SIG-M5 treated with dmso at 0.1 percent for 504 hours (cell line): ENCODE data around the gene SPATA7.
"Not testable (repeated sequence)": the region's sequence is repeated elsewhere in the genome, so short reads cannot be mapped to it uniquely, and the experiment has no call there.

Experiments used
- DNase-seq: peaks from one replicate; lab custom pipeline; 2025; ENCODE audit not compliant: unreplicated experiment; lab: John Stamatoyannopoulos, UW

SPATA7 gene

GRCh38 chr14:88385212-88386101 is at the start of gene SPATA7:
SPATA7 (plus strand) TSS chr14:88385657; CDS start chr14:88385819, 162 bp downstream.
- peak; percentile 80 for DNase-seq

GRCh38 chr14:88340357-88340756 is 45.1 kb upstream of the SPATA7 start:
- DNase-seq = no peak

GRCh38 chr14:88342980-88343379 is 42.5 kb upstream of the SPATA7 start:
- no peak for DNase-seq

- no peak for DNase-seq
Measured at GRCh38 chr14:88346048-88346639, 39.3 kb upstream of the SPATA7 start.

- no peak for DNase-seq
Measured at GRCh38 chr14:88348546-88348945, 36.9 kb upstream of the SPATA7 start.

- no peak for DNase-seq
Measured at GRCh38 chr14:88351966-88352691, 33.3 kb upstream of the SPATA7 start.

GRCh38 chr14:88352698-88353097 is 32.8 kb upstream of the SPATA7 start:
- no peak for DNase-seq

- DNase-seq = no peak
Measured at GRCh38 chr14:88354358-88354757, 31.1 kb upstream of the SPATA7 start.

- no peak for DNase-seq
Measured at GRCh38 chr14:88359500-88359899, 26.0 kb upstream of the SPATA7 start.

GRCh38 chr14:88363644-88364043 is 21.8 kb upstream of the SPATA7 start:
- DNase-seq = no peak

GRCh38 chr14:88364710-88365413 is 20.6 kb upstream of the SPATA7 start:
- DNase-seq = no peak

- DNase-seq = no peak
Measured at GRCh38 chr14:88369496-88369895, 16.0 kb upstream of the SPATA7 start.

GRCh38 chr14:88379706-88380343 is 5.6 kb upstream of the SPATA7 start:
- no peak for DNase-seq

- peak; percentile 7 for DNase-seq
Measured at GRCh38 chr14:88380405-88380804, 5.1 kb upstream of the SPATA7 start.

GRCh38 chr14:88381634-88382033 is 3.8 kb upstream of the SPATA7 start:
- DNase-seq = not testable (repeated sequence)

- DNase-seq = no peak
Measured at GRCh38 chr14:88384718-88385117, 739 bp upstream of the SPATA7 start.

- no peak for DNase-seq
Measured at GRCh38 chr14:88386256-88386794, 868 bp downstream of the SPATA7 start.

GRCh38 chr14:88388741-88389282 is 3.4 kb downstream of the SPATA7 start:
- DNase-seq = no peak

- DNase-seq = no peak
Measured at GRCh38 chr14:88392609-88393008, 7.2 kb downstream of the SPATA7 start.

GRCh38 chr14:88411039-88411438 is 25.6 kb downstream of the SPATA7 start:
- no peak for DNase-seq
